Spinal cord (tissue), 10 donors: ENCODE measurements around the gene DDB1. TPM values are rescaled to one million over a fixed set of nuclear protein-coding genes. Genes with fewer than 3 reads are reported as not detected.
A peak's percentile ranks its signal among the peaks of the same experiment; 100 is the strongest.

ENCODE experiments used
- DNase-seq, 6 donors: peaks; one replicate each; pipeline versions ENCODE4 v3.0.0 to v3.0.0-alpha.2; 2013 to 2015; ENCODE audit warnings: low spot score in 6 of 6, low read depth in 4 of 6
- H3K27ac ChIP-seq: one replicate; pipeline ENCODE4 v1.5.1; 2013; ENCODE audit warnings: low read depth, low read length, control low read depth
- H3K27me3 ChIP-seq: one replicate; pipeline ENCODE4 v1.6.1; 2013; ENCODE audit warnings: low read length; ENCODE audit not compliant: control insufficient read depth, insufficient read depth
- H3K36me3 ChIP-seq: one replicate; pipeline ENCODE4 v1.6.1; 2013; ENCODE audit warnings: low read length; ENCODE audit not compliant: control insufficient read depth, insufficient read depth
- H3K4me1 ChIP-seq: one replicate; pipeline ENCODE4 v1.6.1; 2013; ENCODE audit warnings: low read length; ENCODE audit not compliant: control insufficient read depth, insufficient read depth
- H3K4me3 ChIP-seq: one replicate; pipeline ENCODE4 v1.5.1; 2013; ENCODE audit warnings: low read depth, low read length, control low read depth
- H3K9me3 ChIP-seq: one replicate; pipeline ENCODE4 v1.6.1; 2013; ENCODE audit warnings: low read length; ENCODE audit not compliant: control insufficient read depth, insufficient read depth
- WGBS: methylation state at CpG from one replicate; pipeline ENCODE4 v1.1.5; 2013; ENCODE audit warnings: missing lambda C conversion rate; ENCODE audit not compliant: insufficient coverage; 5-methylcytosine and 5-hydroxymethylcytosine counted together
- polyA plus RNA-seq, 2 donors: library from polyadenylated mRNA; unstranded; fragments of 120-200 nt; gene quantifications; one replicate each; pipeline ENCODE4 v1.2.1, GENCODE V29; 2013; ENCODE audit not compliant: insufficient read length in 2 of 2
- total RNA-seq, 2 donors: library from RNA; depleted of rRNA in 1 of 2; stranded (reverse); fragments of 120-200 nt in 1 of 2; fragments of >200 nt in 1 of 2; gene quantifications; one replicate each; pipeline versions ENCODE4 v1.2.3 to v1.2.4, GENCODE V29; 2013 to 2014
- donor health status: healthy.

DDB1 gene
- total and polyA plus RNA-seq, 4 donors = 162 to 254 (median 177) TPM

DNA sequence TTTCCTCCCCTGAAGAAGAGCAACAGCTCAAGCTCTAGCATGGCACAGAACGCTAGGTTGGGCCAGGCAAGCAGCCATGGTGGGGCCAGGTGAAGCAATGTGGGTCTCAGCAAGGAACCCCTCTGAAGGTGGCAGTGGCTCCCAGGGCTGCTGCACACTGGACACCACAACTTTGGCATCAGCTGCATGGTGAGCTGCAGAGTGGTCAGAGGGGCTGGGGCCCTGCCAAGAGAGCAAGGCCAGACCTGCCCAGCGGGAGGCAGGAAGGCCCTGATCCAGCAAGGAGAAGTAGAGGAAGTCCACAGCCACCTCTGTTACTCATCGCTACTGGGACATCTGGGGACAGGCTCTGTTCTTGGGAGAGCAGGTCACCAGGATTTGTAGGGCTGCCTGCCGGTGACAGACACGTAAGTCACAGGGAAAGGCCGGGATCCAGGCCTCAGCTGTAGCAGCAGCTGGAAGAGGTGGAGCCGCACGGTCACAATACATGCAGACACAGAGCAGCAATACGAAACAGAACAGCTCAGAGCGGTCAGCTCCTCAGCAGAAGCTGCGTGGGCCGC lies 16.4 kb upstream of the DDB1 start:
- Histone ChIP-seq H3K27ac (no peak overlapping the region), H3K4me3 (no peak overlapping the region), H3K27me3 (no peaks in the 10 kb centered on the region), H3K4me1 (peaks cover 10% of the 10 kb centered on the region), H3K36me3 (peaks cover 70% of the 10 kb centered on the region), H3K9me3 (no peaks in the 10 kb centered on the region)
- 84% methylated on average over 12 of the region's 12 CpGs for WGBS
- no peak for DNase-seq

GRCh38 chr11:61347916-61348461 lies 15.1 kb upstream of the DDB1 start:
- Histone ChIP-seq H3K4me1 (peaks cover 10% of the 10 kb centered on the region), H3K27me3 (no peaks in the 10 kb centered on the region), H3K4me3 (no peak overlapping the region), H3K27ac (no peak overlapping the region), H3K36me3 (peaks cover 76% of the 10 kb centered on the region), H3K9me3 (no peaks in the 10 kb centered on the region)
- 86% methylated on average over 10 of the region's 11 CpGs for WGBS
- no peak for DNase-seq

- Histone ChIP-seq H3K27ac (no peak overlapping the region), H3K36me3 (peaks cover 78% of the 10 kb centered on the region), H3K4me3 (no peak overlapping the region), H3K4me1 (peaks cover 10% of the 10 kb centered on the region), H3K27me3 (no peaks in the 10 kb centered on the region), H3K9me3 (no peaks in the 10 kb centered on the region)
- WGBS = 73% methylated on average over 12 of the region's 14 CpGs
- no peak for DNase-seq
These were observed 13.3 kb upstream of the DDB1 start for GRCh38 chr11:61345954-61346843.

DNA sequence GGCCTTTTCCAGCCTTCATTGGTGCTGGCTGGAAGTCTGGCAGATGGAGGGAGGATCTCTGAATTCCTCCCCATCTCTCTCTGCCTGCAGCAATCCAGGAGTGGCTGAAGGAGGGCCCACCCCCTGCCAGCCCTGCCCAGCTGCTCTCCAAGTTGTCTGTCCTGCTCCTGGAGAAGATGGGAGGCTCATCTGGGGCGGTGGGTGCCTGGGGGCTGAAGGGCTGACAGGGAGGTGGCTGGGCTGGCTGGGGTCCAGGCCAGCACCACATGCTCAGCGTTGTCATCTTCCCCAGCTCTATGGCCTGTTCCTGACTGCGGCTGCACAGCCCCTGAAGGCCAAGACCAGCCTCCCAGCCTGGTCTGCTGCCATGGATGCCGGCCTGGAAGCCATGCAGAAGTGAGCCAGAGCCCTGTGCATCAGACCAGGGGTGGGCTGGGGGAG lies 12.3 kb upstream of the DDB1 start:
- Histone ChIP-seq H3K27ac (no peak overlapping the region), H3K4me1 (peaks cover 10% of the 10 kb centered on the region), H3K9me3 (no peaks in the 10 kb centered on the region), H3K36me3 (peaks cover 73% of the 10 kb centered on the region), H3K4me3 (no peak overlapping the region), H3K27me3 (no peaks in the 10 kb centered on the region)
- peak in 2 of 6 donors; percentile 39 to 66 for DNase-seq
- WGBS = 47% methylated on average over 4 of the region's 4 CpGs

DNA sequence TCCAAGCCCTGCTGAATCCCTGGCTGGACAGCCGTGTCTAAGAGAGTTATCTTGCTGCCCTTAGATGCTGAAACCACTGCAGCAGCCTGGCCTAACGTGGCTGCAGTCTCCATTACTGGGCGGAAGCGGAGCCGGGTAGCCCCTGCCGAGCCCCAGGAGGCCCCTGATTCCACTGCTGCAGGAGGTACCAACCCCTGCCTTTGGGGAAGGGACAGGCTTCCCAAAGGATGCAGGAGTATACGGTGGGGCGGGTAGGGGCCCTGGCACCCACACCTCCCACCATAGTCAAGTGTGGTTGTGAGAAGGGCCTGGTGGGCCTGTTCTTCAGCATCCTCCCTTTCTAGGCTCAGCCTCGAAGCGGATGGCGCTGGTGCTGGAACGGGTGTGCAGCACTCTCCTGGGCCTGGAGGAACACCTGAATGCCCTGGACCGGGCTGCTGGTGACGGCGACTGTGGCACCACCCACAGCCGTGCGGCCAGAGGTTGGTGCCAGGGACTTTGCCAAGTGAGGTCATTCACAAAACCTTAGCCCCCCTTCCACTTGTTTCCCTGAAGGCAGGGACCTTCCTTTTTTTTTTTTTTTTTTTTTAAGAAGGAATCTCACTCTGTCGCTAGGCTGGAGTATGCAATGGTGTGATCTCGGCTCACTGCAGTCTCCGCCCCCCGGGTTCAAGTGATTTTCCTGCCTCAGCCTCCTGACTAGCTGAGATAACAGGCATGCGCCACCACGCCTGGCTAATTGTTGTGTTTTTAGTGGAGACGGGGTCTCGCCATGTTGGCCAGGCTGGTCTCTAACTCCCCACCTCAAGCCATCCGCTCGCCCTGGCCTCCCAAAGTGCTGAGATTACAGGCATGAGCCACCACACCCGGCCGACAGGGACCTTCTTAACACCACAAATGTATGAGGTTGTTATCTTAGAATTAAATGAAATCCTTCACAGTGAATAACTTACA lies 11.2 kb upstream of the DDB1 start:
- Histone ChIP-seq H3K4me1 (peaks cover 10% of the 10 kb centered on the region), H3K9me3 (no peaks in the 10 kb centered on the region), H3K36me3 (peaks cover 68% of the 10 kb centered on the region), H3K4me3 (no peak overlapping the region), H3K27me3 (no peaks in the 10 kb centered on the region), H3K27ac (no peak overlapping the region)
- 94% methylated on average over 17 of the region's 29 CpGs for WGBS
- DNase-seq = no peak

GRCh38 chr11:61342207-61342803 lies 9.4 kb upstream of the DDB1 start:
- Histone ChIP-seq H3K4me3 (no peak overlapping the region), H3K9me3 (no peaks in the 10 kb centered on the region), H3K27me3 (no peaks in the 10 kb centered on the region), H3K27ac (no peak overlapping the region), H3K4me1 (peaks cover 10% of the 10 kb centered on the region), H3K36me3 (peaks cover 63% of the 10 kb centered on the region)
- no peak for DNase-seq
- 93% methylated on average over 20 of the region's 20 CpGs for WGBS

GRCh38 chr11:61341706-61342105 lies 8.8 kb upstream of the DDB1 start:
- no peak for DNase-seq
- Histone ChIP-seq H3K36me3 (peaks cover 57% of the 10 kb centered on the region), H3K4me1 (peaks cover 14% of the 10 kb centered on the region), H3K4me3 (no peak overlapping the region), H3K9me3 (no peaks in the 10 kb centered on the region), H3K27ac (no peak overlapping the region), H3K27me3 (no peaks in the 10 kb centered on the region)
- WGBS = 91% methylated on average over 4 of the region's 4 CpGs

GRCh38 chr11:61340979-61341378 lies 8.1 kb upstream of the DDB1 start:
- H3K27me3 ChIP-seq = no peaks in the 10 kb centered on the region
- H3K9me3 ChIP-seq = no peaks in the 10 kb centered on the region
- H3K27ac ChIP-seq = no peak overlapping the region
- peaks cover 18% of the 10 kb centered on the region for H3K4me1 ChIP-seq
- H3K4me3 ChIP-seq = no peak overlapping the region
- DNase-seq = no peak
- peaks cover 51% of the 10 kb centered on the region for H3K36me3 ChIP-seq
- no CpG with 5 or more reads among the region's 2 CpGs for WGBS

DNA sequence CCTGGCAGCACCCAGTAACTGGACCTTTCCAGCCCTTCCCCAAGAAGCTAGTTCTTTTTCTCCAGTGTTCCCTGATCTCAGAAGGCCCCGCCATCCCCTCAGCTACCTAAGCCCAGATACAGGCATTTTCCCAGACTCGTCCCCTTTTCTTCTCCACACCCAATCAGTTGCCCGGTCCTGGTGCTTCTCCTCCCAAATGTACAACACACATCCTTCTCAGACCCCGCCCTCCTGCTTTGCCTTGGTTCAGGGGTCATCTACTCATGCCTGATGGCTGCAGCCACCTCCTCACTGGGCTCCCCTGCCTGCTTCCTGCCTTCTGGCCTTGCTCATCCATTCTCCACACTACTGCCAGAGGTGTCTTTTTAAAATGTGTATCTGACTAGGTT lies 6.6 kb upstream of the DDB1 start:
- Histone ChIP-seq H3K27ac (no peak overlapping the region), H3K4me3 (no peak overlapping the region), H3K4me1 (peaks cover 11% of the 10 kb centered on the region), H3K27me3 (no peaks in the 10 kb centered on the region), H3K36me3 (peaks cover 40% of the 10 kb centered on the region), H3K9me3 (no peaks in the 10 kb centered on the region)
- WGBS = 89% methylated on average over 4 of the region's 4 CpGs
- no peak for DNase-seq
